ENCODE measurements around the gene PSMD13.

The PSMD13 gene

GRCh38 chr11:272931-273198 lies 36.1 kb downstream of the PSMD13 start:
- WGBS (ENCODE audit: insufficient coverage, insufficient read length) = no CpG with 5 or more reads among the region's 6 CpGs
- no peaks in the 10 kb centered on the region for H3K9me3 ChIP-seq (ENCODE audit: control insufficient read depth, insufficient read depth, low read length)
- no peak for DNase-seq (ENCODE audit: low read depth, low spot score)
- H3K4me1 ChIP-seq (ENCODE audit: control insufficient read depth, insufficient read depth, low read length) = no peaks in the 10 kb centered on the region; the same call in 1 of the 2 replicates
- no peak overlapping the region for H3K4me3 ChIP-seq (ENCODE audit: low read length)
- no peak overlapping the region for H3K27ac ChIP-seq (ENCODE audit: low read length)
- H3K27me3 ChIP-seq (ENCODE audit: control insufficient read depth, insufficient read depth, low read length) = no peaks in the 10 kb centered on the region
- no peaks in the 10 kb centered on the region for H3K36me3 ChIP-seq (ENCODE audit: control insufficient read depth, insufficient read depth, low read length)

GRCh38 chr11:276219-276618 lies 39.4 kb downstream of the PSMD13 start:
- Histone ChIP-seq H3K27me3 (ENCODE audit: control insufficient read depth, insufficient read depth, low read length) (peaks cover 6% of the 10 kb centered on the region; the same call in 1 of the 2 replicates), H3K4me1 (ENCODE audit: control insufficient read depth, insufficient read depth, low read length) (peaks cover 1% of the 10 kb centered on the region; the same call in 1 of the 2 replicates), H3K9me3 (ENCODE audit: control insufficient read depth, insufficient read depth, low read length) (no peaks in the 10 kb centered on the region), H3K36me3 (ENCODE audit: control insufficient read depth, insufficient read depth, low read length) (peaks cover 4% of the 10 kb centered on the region; the same call in 1 of the 2 replicates), H3K27ac (ENCODE audit: low read length) (no peak overlapping the region), H3K4me3 (ENCODE audit: low read length) (no peak overlapping the region)
- DNase-seq (ENCODE audit: low read depth, low spot score) = no peak

DNA sequence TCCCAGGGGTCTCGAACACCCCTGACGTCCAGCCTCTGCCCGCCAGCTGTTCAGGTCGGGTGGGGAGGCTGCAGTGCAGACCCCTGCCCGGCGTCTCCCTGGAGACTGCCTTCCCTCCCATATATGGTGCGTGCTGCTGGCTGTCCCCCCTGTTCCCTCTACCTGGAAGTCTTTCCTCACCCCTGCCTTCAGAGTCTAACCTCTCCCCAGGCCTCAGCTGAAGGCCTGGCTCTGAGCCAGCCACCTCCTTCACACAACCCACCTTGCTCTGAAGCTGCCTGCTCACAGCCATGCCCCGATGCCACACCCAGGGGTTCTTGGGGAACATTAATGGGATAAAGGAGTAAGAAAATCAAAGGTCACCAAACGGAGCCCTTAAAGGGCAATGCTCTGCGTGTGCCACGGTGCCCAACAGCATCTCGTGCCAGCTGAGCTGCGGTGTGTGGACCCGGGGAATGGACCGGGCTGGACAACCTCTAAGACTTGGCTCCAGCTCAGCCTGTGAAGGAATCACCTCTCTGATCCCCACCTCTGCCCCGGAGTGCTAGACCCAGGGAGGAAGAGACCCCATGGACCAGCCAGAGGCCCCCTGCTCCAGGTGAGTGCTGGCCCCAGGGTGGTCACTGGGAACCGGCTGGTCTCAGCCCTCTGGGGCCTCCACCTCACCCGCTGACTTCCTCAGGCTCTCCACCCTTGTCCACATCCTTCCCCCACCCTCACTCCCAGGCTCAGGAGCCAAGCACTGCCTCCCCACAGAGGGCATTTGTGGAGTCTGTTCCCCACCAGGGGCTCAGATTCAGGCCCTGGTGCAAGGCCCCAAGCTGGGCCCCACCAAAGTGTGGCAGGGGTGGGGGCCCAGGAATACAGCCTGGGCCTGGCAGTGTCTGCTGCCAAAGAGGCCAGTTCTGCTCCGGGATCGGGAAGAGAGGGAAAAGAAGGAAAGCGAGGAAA lies 41.5 kb downstream of the PSMD13 start, which contains the start of gene NLRP6:
NLRP6 (plus strand) TSS at position 407 of the 951 bp plus-strand sequence; CDS start at position 570, 163 bp downstream.
- Histone ChIP-seq H3K36me3 (ENCODE audit: control insufficient read depth, insufficient read depth, low read length) (peaks cover 4% of the 10 kb centered on the region; the same call in 1 of the 2 replicates), H3K4me1 (ENCODE audit: control insufficient read depth, insufficient read depth, low read length) (0 out of 2 replicates have a peak, but pooled peaks cover 1% of the 10 kb centered on the region), H3K9me3 (ENCODE audit: control insufficient read depth, insufficient read depth, low read length) (no peaks in the 10 kb centered on the region), H3K27me3 (ENCODE audit: control insufficient read depth, insufficient read depth, low read length) (peaks cover 12% of the 10 kb centered on the region; the same call in 1 of the 2 replicates), H3K27ac (ENCODE audit: low read length) (no peak within 1 kb of the TSS), H3K4me3 (ENCODE audit: low read length) (no peak within 1 kb of the TSS)
- no peak for DNase-seq (ENCODE audit: low read depth, low spot score)
- no CpG with 5 or more reads among the region's 21 CpGs for WGBS (ENCODE audit: insufficient coverage, insufficient read length)

- no peak overlapping the region for H3K27ac ChIP-seq (ENCODE audit: low read length)
- WGBS (ENCODE audit: insufficient coverage, insufficient read length) = no CpG with 5 or more reads among the region's 97 CpGs
- peaks cover 12% of the 10 kb centered on the region; the same call in 1 of the 2 replicates for H3K27me3 ChIP-seq (ENCODE audit: control insufficient read depth, insufficient read depth, low read length)
- peaks cover 3% of the 10 kb centered on the region; the same call in 1 of the 2 replicates for H3K4me1 ChIP-seq (ENCODE audit: control insufficient read depth, insufficient read depth, low read length)
- peaks cover 4% of the 10 kb centered on the region; the same call in 1 of the 2 replicates for H3K36me3 ChIP-seq (ENCODE audit: control insufficient read depth, insufficient read depth, low read length)
- DNase-seq (ENCODE audit: low read depth, low spot score) = no peak
- H3K4me3 ChIP-seq (ENCODE audit: low read length) = no peak overlapping the region
- no peaks in the 10 kb centered on the region for H3K9me3 ChIP-seq (ENCODE audit: control insufficient read depth, insufficient read depth, low read length)
These were observed 42.5 kb downstream of the PSMD13 start for GRCh38 chr11:279040-279965.

DNA sequence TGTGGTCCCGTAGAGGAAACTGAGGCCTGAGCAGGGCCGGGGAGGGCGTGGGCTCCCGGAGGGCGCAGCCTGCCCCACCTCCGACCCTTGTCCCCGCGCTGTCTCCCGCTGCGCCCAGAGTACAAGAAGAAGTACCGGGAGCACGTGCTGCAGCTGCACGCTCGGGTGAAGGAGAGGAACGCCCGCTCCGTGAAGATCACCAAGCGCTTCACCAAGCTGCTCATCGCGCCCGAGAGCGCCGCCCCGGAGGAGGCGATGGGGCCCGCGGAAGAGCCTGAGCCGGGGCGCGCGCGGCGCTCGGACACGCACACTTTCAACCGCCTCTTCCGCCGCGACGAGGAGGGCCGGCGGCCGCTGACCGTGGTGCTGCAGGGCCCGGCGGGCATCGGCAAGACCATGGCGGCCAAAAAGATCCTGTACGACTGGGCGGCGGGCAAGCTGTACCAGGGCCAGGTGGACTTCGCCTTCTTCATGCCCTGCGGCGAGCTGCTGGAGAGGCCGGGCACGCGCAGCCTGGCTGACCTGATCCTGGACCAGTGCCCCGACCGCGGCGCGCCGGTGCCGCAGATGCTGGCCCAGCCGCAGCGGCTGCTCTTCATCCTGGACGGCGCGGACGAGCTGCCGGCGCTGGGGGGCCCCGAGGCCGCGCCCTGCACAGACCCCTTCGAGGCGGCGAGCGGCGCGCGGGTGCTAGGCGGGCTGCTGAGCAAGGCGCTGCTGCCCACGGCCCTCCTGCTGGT lies 43.4 kb downstream of the PSMD13 start:
- H3K27ac ChIP-seq (ENCODE audit: low read length) = no peak overlapping the region
- no peaks in the 10 kb centered on the region for H3K9me3 ChIP-seq (ENCODE audit: control insufficient read depth, insufficient read depth, low read length)
- no CpG with 5 or more reads among the region's 85 CpGs for WGBS (ENCODE audit: insufficient coverage, insufficient read length)
- H3K36me3 ChIP-seq (ENCODE audit: control insufficient read depth, insufficient read depth, low read length) = peaks cover 4% of the 10 kb centered on the region; the same call in 1 of the 2 replicates
- no peak overlapping the region for H3K4me3 ChIP-seq (ENCODE audit: low read length)
- H3K4me1 ChIP-seq (ENCODE audit: control insufficient read depth, insufficient read depth, low read length) = peaks cover 3% of the 10 kb centered on the region; the same call in 1 of the 2 replicates
- no peak for DNase-seq (ENCODE audit: low read depth, low spot score)
- peaks cover 12% of the 10 kb centered on the region; the same call in 1 of the 2 replicates for H3K27me3 ChIP-seq (ENCODE audit: control insufficient read depth, insufficient read depth, low read length)

DNA sequence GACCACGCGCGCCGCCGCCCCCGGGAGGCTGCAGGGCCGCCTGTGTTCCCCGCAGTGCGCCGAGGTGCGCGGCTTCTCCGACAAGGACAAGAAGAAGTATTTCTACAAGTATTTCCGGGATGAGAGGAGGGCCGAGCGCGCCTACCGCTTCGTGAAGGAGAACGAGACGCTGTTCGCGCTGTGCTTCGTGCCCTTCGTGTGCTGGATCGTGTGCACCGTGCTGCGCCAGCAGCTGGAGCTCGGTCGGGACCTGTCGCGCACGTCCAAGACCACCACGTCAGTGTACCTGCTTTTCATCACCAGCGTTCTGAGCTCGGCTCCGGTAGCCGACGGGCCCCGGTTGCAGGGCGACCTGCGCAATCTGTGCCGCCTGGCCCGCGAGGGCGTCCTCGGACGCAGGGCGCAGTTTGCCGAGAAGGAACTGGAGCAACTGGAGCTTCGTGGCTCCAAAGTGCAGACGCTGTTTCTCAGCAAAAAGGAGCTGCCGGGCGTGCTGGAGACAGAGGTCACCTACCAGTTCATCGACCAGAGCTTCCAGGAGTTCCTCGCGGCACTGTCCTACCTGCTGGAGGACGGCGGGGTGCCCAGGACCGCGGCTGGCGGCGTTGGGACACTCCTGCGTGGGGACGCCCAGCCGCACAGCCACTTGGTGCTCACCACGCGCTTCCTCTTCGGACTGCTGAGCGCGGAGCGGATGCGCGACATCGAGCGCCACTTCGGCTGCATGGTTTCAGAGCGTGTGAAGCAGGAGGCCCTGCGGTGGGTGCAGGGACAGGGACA lies 44.1 kb downstream of the PSMD13 start:
- no CpG with 5 or more reads among the region's 79 CpGs for WGBS (ENCODE audit: insufficient coverage, insufficient read length)
- no peaks in the 10 kb centered on the region for H3K9me3 ChIP-seq (ENCODE audit: control insufficient read depth, insufficient read depth, low read length)
- H3K27me3 ChIP-seq (ENCODE audit: control insufficient read depth, insufficient read depth, low read length) = peaks cover 12% of the 10 kb centered on the region; the same call in 1 of the 2 replicates
- H3K27ac ChIP-seq (ENCODE audit: low read length) = no peak overlapping the region
- no peak for DNase-seq (ENCODE audit: low read depth, low spot score)
- H3K4me1 ChIP-seq (ENCODE audit: control insufficient read depth, insufficient read depth, low read length) = peaks cover 3% of the 10 kb centered on the region; the same call in 1 of the 2 replicates
- no peak overlapping the region for H3K4me3 ChIP-seq (ENCODE audit: low read length)
- H3K36me3 ChIP-seq (ENCODE audit: control insufficient read depth, insufficient read depth, low read length) = peaks cover 4% of the 10 kb centered on the region; the same call in 1 of the 2 replicates

GRCh38 chr11:281486-282161 lies 44.8 kb downstream of the PSMD13 start:
- Histone ChIP-seq H3K36me3 (ENCODE audit: control insufficient read depth, insufficient read depth, low read length) (peaks cover 4% of the 10 kb centered on the region; the same call in 1 of the 2 replicates), H3K9me3 (ENCODE audit: control insufficient read depth, insufficient read depth, low read length) (no peaks in the 10 kb centered on the region), H3K27ac (ENCODE audit: low read length) (no peak overlapping the region), H3K27me3 (ENCODE audit: control insufficient read depth, insufficient read depth, low read length) (peaks cover 12% of the 10 kb centered on the region; the same call in 1 of the 2 replicates), H3K4me3 (ENCODE audit: low read length) (no peak overlapping the region), H3K4me1 (ENCODE audit: control insufficient read depth, insufficient read depth, low read length) (peaks cover 3% of the 10 kb centered on the region; the same call in 1 of the 2 replicates)
- no peak for DNase-seq (ENCODE audit: low read depth, low spot score)
- WGBS (ENCODE audit: insufficient coverage, insufficient read length) = no CpG with 5 or more reads among the region's 26 CpGs

- Histone ChIP-seq H3K4me3 (ENCODE audit: low read length) (no peak overlapping the region), H3K27me3 (ENCODE audit: control insufficient read depth, insufficient read depth, low read length) (peaks cover 12% of the 10 kb centered on the region; the same call in 1 of the 2 replicates)
- WGBS (ENCODE audit: insufficient coverage, insufficient read length) = no CpG with 5 or more reads among the region's 4 CpGs
These were observed 45.4 kb downstream of the PSMD13 start for GRCh38 chr11:282171-282570.

More at GRCh38 chr11:282171-282570, 45.4 kb downstream of the PSMD13 start:
- H3K9me3 ChIP-seq (ENCODE audit: control insufficient read depth, insufficient read depth, low read length) = no peaks in the 10 kb centered on the region
- H3K27ac ChIP-seq (ENCODE audit: low read length) = no peak overlapping the region
- peaks cover 4% of the 10 kb centered on the region; the same call in 1 of the 2 replicates for H3K36me3 ChIP-seq (ENCODE audit: control insufficient read depth, insufficient read depth, low read length)
- peaks cover 4% of the 10 kb centered on the region; the same call in 1 of the 2 replicates for H3K4me1 ChIP-seq (ENCODE audit: control insufficient read depth, insufficient read depth, low read length)
- DNase-seq (ENCODE audit: low read depth, low spot score) = no peak
